HEK293 (cell line): ENCODE data around the gene PDE4D.

Source experiments
- CTCF ChIA-PET: fragments of 350-600 bp; formaldehyde crosslinking; extraction: SDS; loops from one replicate; lab custom pipeline; 2021; ENCODE audit warnings: antibody characterized with exemption; lab: Yijun Ruan, JAX
- POLR2A ChIA-PET: fragments of 300-600 bp; formaldehyde crosslinking; extraction: SDS; loops from one replicate; lab custom pipeline; 2020; ENCODE audit warnings: antibody characterized with exemption, inconsistent platforms; lab: Yijun Ruan, JAX
- H3K27ac ChIP-seq: fragments of 200-500 bp; sonication (Bioruptor generic); 2 replicates; pipeline ENCODE4 v1.5.1; 2014; ENCODE audit warnings: low read depth, low read length, control low read depth, inconsistent platforms; ENCODE audit errors: extremely low read depth
- H3K36me3 ChIP-seq, 2 experiments: fragments of 200-500 bp in 1 of 2; sonication (Bioruptor generic) in 1 of 2; 1 replicate in 1 of 2; 2 replicates in 1 of 2; pipeline ENCODE4 v1.5.1; 2014 to 2017; ENCODE audit warnings: inconsistent platforms in 2 of 2, low read length in 2 of 2; ENCODE audit not compliant: control insufficient read depth in 2 of 2, insufficient read depth in 1 of 2
- H3K4me1 ChIP-seq: fragments of 200-500 bp; sonication (Bioruptor generic); 2 replicates; pipeline ENCODE4 v1.5.1; 2014; ENCODE audit warnings: mild to moderate bottlenecking, low read length, inconsistent platforms; ENCODE audit not compliant: control insufficient read depth, insufficient read depth
- H3K4me3 ChIP-seq: 2 replicates; pipeline ENCODE4 v1.5.1; 2011; ENCODE audit warnings: low read depth, mild to moderate bottlenecking, control low read depth, low read length, moderate library complexity
- H3K9me3 ChIP-seq: fragments of 200-500 bp; sonication (Bioruptor generic); 2 replicates; pipeline ENCODE4 v1.5.1; 2014; ENCODE audit warnings: low read depth, low read length, inconsistent platforms; ENCODE audit not compliant: control insufficient read depth, insufficient read depth
- GLI2 ChIP-seq: fragments of 450-650 bp; formaldehyde crosslinking; IDR thresholded peaks from 2 replicates; pipeline ENCODE4; 2017; ENCODE audit warnings: missing biosample characterization, missing genetic modification characterization, low read depth, borderline replicate concordance
- GLIS1 ChIP-seq: fragments of 450-650 bp; formaldehyde crosslinking; IDR thresholded peaks from 2 replicates; pipeline ENCODE4 v1.5.1; 2016; ENCODE audit warnings: missing biosample characterization, missing genetic modification characterization
- KLF17 ChIP-seq: fragments of 450-650 bp; formaldehyde crosslinking; IDR thresholded peaks from 2 replicates; pipeline ENCODE4 v1.5.1; 2016; ENCODE audit warnings: missing biosample characterization, missing genetic modification characterization
- SALL2 ChIP-seq: fragments of 450-650 bp; formaldehyde crosslinking; IDR thresholded peaks from 2 replicates; pipeline ENCODE4 v1.5.0; 2017; ENCODE audit warnings: missing biosample characterization, mild to moderate bottlenecking, missing genetic modification characterization, borderline replicate concordance
- ZBTB1 ChIP-seq: fragments of 450-650 bp; formaldehyde crosslinking; IDR thresholded peaks from 2 replicates; pipeline ENCODE4 v1.5.1; 2016; ENCODE audit warnings: missing biosample characterization, missing genetic modification characterization
- ZBTB17 ChIP-seq: fragments of 450-650 bp; formaldehyde crosslinking; IDR thresholded peaks from 2 replicates; pipeline ENCODE4 v1.5.1; 2016; ENCODE audit warnings: missing biosample characterization, missing genetic modification characterization
- ZBTB44 ChIP-seq: fragments of 450-650 bp; IDR thresholded peaks from 2 replicates; pipeline ENCODE4 v1.5.1; 2018; ENCODE audit warnings: missing biosample characterization, mild to moderate bottlenecking, missing genetic modification characterization
- ZNF350 ChIP-seq: fragments of 450-650 bp; formaldehyde crosslinking; IDR thresholded peaks from 2 replicates; pipeline ENCODE4 v1.5.0; 2017; ENCODE audit warnings: missing biosample characterization, mild to moderate bottlenecking, missing genetic modification characterization
- ZNF354C ChIP-seq: fragments of 450-650 bp; formaldehyde crosslinking; IDR thresholded peaks from 2 replicates; pipeline ENCODE4 v1.5.1; 2016; ENCODE audit warnings: missing biosample characterization, missing genetic modification characterization, low read depth, borderline replicate concordance
- ZNF423 ChIP-seq: fragments of 450-650 bp; formaldehyde crosslinking; IDR thresholded peaks from 2 replicates; pipeline ENCODE4 v1.5.1; 2016; ENCODE audit warnings: missing biosample characterization, missing genetic modification characterization
- ZNF426 ChIP-seq: fragments of 450-650 bp; formaldehyde crosslinking; IDR thresholded peaks from 2 replicates; pipeline ENCODE4 v1.5.1; 2017; ENCODE audit warnings: missing biosample characterization, missing genetic modification characterization, mild to moderate bottlenecking, inconsistent platforms, moderate library complexity
- ZNF433 ChIP-seq: fragments of 450-650 bp; formaldehyde crosslinking; IDR thresholded peaks from 2 replicates; pipeline ENCODE4 v1.5.1; 2016; ENCODE audit warnings: missing biosample characterization, missing genetic modification characterization, low read depth
- ZNF544 ChIP-seq: fragments of 450-650 bp; formaldehyde crosslinking; IDR thresholded peaks from 2 replicates; pipeline ENCODE4 v1.5.0; 2017; ENCODE audit warnings: missing biosample characterization, missing genetic modification characterization
- ZNF626 ChIP-seq: fragments of 450-650 bp; sonication (Bioruptor Pico); formaldehyde crosslinking; IDR thresholded peaks from 2 replicates; pipeline ENCODE4 v1.5.1; 2018; ENCODE audit warnings: missing biosample characterization, missing genetic modification characterization, inconsistent platforms
- ZNF654 ChIP-seq: fragments of 450-650 bp; formaldehyde crosslinking; IDR thresholded peaks from 2 replicates; pipeline ENCODE4 v1.5.1; 2016; ENCODE audit warnings: low read depth, missing biosample characterization, missing genetic modification characterization
- ZNF677 ChIP-seq: fragments of 450-650 bp; IDR thresholded peaks from 2 replicates; pipeline ENCODE4 v1.5.0; 2018; ENCODE audit warnings: missing biosample characterization, mild to moderate bottlenecking, missing genetic modification characterization, moderate library complexity
- ZNF792 ChIP-seq: fragments of 450-650 bp; formaldehyde crosslinking; IDR thresholded peaks from 2 replicates; pipeline ENCODE4 v1.5.1; 2016; ENCODE audit warnings: missing biosample characterization, missing genetic modification characterization
- TF ChIP-seq, protein P1 (sequence below): fragments of 450-650 bp; formaldehyde crosslinking; IDR thresholded peaks from 2 replicates; pipeline ENCODE4 v1.5.1; 2016; ENCODE audit warnings: missing biosample characterization, missing genetic modification characterization
- TF ChIP-seq, protein P2 (sequence below): fragments of 450-650 bp; formaldehyde crosslinking; IDR thresholded peaks from 2 replicates; pipeline ENCODE4 v1.5.1; 2016; ENCODE audit warnings: missing biosample characterization, missing genetic modification characterization
- TF ChIP-seq, protein P3 (sequence below): IDR thresholded peaks from 2 replicates; pipeline ENCODE4 v1.6.1; 2011; ENCODE audit warnings: mild to moderate bottlenecking, low read depth, low read length, borderline replicate concordance

Gene PDE4D

DNA sequence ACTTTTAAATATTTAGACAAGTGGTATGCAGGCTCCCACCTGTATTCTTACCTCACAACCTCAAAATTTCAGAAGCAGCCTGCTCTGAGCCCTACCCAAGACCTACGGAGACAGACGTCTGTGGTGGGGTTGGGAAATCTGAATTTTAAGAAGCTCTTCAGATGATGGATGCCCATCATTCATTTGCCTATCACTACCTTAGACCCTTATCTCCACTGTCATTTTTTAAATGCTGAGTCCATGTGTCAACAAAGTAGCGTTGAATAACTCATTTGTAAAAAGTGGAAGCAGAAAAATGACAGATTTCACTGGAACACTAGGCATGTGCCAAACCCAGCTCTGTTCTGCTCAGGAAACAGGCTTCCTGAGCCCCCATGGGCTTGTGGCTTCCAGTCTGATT lies 85.7 kb downstream of the PDE4D start (continued):
- no peak for TF ChIP-seq ZBTB1 (tag by site-specific recombination)
- TF ChIP-seq, protein P1, sequence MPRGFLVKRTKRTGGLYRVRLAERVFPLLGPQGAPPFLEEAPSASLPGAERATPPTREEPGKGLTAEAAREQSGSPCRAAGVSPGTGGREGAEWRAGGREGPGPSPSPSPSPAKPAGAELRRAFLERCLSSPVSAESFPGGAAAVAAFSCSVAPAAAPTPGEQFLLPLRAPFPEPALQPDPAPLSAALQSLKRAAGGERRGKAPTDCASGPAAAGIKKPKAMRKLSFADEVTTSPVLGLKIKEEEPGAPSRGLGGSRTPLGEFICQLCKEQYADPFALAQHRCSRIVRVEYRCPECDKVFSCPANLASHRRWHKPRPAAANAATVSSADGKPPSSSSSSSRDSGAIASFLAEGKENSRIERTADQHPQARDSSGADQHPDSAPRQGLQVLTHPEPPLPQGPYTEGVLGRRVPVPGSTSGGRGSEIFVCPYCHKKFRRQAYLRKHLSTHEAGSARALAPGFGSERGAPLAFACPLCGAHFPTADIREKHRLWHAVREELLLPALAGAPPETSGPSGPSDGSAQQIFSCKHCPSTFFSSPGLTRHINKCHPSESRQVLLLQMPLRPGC, result no peak
- TF ChIP-seq, protein P2, sequence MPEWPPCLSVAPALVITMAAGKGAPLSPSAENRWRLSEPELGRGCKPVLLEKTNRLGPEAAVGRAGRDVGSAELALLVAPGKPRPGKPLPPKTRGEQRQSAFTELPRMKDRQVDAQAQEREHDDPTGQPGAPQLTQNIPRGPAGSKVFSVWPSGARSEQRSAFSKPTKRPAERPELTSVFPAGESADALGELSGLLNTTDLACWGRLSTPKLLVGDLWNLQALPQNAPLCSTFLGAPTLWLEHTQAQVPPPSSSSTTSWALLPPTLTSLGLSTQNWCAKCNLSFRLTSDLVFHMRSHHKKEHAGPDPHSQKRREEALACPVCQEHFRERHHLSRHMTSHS (tag by site-specific recombination), result no peak

GRCh38 chr5:59800347-59800893 lies 93.1 kb downstream of the PDE4D start:
- no peaks in the 10 kb centered on the region for H3K36me3 ChIP-seq
- ChIA-PET CTCF (interaction anchor here (0.5 to 3.6 kb wide), 20 partner anchors 8 to 914 kb away, joined by 3 to 25 read pairs (median 4); no protein-coding TSS in a partner anchor), POLR2A (no interaction called here)
- TF ChIP-seq, protein P1, result no peak
- TF ChIP-seq ZNF354C (tag by site-specific recombination) (no peak), ZNF677 (no peak), ZNF350 (tag by site-specific recombination) (no peak), ZNF426 (tag by site-specific recombination) (no peak), ZNF544 (tag by site-specific recombination) (no peak), ZNF433 (tag by site-specific recombination) (no peak), GLIS1 (tag by site-specific recombination) (no peak), SALL2 (tag by site-specific recombination) (no peak), ZBTB17 (tag by site-specific recombination) (no peak), GLI2 (tag by site-specific recombination) (no peak), ZNF792 (tag by site-specific recombination) (no peak), KLF17 (tag by site-specific recombination) (no peak), ZNF423 (no peak)
- H3K4me3 ChIP-seq, result no peak overlapping the region
- H3K4me1 ChIP-seq, result peaks cover 15% of the 10 kb centered on the region
- H3K27ac ChIP-seq, result no peak overlapping the region
- H3K9me3 ChIP-seq, result no peaks in the 10 kb centered on the region

- CTCF ChIA-PET, result interaction anchor here (0.5 to 3.6 kb wide), 16 partner anchors 8 to 913 kb away, joined by 3 to 25 read pairs (median 5); no protein-coding TSS in a partner anchor
- no peaks in the 10 kb centered on the region for H3K36me3 ChIP-seq
- no peak overlapping the region for H3K27ac ChIP-seq
- H3K4me3 ChIP-seq, result no peak overlapping the region
- POLR2A ChIA-PET, result no interaction called here
- H3K9me3 ChIP-seq, result no peaks in the 10 kb centered on the region
- peaks cover 15% of the 10 kb centered on the region for H3K4me1 ChIP-seq
- TF ChIP-seq, protein P3, sequence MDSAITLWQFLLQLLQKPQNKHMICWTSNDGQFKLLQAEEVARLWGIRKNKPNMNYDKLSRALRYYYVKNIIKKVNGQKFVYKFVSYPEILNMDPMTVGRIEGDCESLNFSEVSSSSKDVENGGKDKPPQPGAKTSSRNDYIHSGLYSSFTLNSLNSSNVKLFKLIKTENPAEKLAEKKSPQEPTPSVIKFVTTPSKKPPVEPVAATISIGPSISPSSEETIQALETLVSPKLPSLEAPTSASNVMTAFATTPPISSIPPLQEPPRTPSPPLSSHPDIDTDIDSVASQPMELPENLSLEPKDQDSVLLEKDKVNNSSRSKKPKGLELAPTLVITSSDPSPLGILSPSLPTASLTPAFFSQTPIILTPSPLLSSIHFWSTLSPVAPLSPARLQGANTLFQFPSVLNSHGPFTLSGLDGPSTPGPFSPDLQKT, result no peak
- TF ChIP-seq ZNF626 (tag by site-specific recombination), result no peak
- peak; percentile 67 for TF ChIP-seq ZBTB44 (tag by site-specific recombination)
- TF ChIP-seq ZNF654 (tag by site-specific recombination), result peak; percentile 95
Observed at GRCh38 chr5:59799668-59800346, 93.7 kb downstream of the PDE4D start.
